CD4-positive, alpha-beta T cell treated with Interleukin-10 for 1 hour (primary cell): ENCODE data around the gene IL18R1.

ENCODE experiments used
- DNase-seq: peaks from one replicate; pipeline ENCODE4 v3.0.0-alpha.2; 2020

The IL18R1 gene

GRCh38 chr2:102436323-102436722 lies 80.7 kb downstream of the IL18R1 start:
- DNase-seq: peak; percentile 28

- DNase-seq: no peak
Observed at GRCh38 chr2:102437122-102437521, 81.5 kb downstream of the IL18R1 start.

GRCh38 chr2:102438111-102438510 lies 82.5 kb downstream of the IL18R1 start:
- DNase-seq: no peak

- no peak for DNase-seq
Observed at GRCh38 chr2:102438578-102438977, 83.0 kb downstream of the IL18R1 start.

DNA sequence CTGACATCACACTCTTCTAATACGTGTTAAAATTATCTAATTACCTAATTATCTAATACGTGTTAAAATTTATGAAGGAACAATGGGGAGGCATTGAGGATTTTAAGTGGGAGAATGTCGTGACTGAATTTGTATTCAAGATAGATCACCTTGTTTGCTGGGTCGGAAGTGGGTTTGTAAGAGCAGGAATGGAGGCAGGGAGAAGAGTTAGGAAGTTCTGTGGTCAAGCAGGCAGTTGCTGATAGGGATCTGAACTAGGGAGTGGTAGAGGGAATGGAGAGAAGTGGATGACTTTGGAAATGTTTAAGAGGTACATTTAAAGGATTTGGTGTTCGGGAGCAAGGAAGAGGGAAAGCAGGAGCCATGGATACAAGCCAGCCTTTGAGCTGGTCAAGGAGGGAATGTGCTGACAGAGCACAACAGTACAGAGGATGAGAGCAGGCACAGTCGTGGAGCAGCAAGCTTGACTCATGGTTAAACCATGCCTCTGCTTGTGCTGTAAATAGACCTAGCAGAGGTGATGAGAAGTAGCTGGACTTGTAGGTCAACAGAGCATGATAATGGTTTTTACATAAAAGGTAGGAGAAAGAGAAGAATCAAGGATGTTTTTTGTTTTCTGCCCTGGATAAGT lies 83.6 kb downstream of the IL18R1 start:
- no peak for DNase-seq

DNA sequence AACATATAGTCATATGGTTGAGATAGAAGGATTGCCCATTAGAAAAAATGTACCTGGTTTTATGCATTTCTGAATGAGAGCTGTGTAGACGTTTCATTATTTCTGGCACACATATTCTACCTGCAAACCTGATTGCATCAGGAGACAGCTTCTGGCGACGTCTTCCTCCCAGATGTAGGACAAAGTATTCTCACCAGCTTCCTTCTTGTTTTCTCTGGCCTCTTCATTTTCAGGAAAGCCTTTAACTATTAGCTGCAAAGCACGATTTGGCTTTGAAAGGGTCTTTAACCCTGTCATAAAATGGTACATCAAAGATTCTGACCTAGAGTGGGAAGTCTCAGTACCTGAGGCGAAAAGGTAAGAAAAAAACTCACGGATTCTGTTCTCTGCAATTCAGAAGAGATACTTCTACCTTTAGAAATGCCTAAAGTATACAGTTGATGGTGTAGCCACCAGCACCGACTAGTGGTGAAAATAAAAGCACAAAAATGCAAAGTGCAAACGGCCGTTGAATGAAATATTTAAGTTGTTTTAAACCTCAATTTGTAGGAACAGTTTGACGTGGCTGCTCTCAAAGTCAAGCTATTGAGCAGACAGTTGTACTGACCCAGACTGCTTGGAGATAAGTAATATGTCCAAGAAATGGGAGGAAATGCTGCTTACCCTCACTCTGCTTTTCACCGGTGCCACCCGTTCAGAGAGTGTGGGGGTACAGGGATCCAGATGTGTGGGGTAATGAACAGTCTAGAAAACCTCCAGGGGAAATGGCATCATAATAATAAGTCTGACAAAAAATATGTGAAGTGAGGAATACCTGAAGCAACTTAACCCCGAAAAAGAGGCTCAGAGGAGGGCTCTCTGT lies 87.6 kb downstream of the IL18R1 start:
- DNase-seq: peak; percentile 70

GRCh38 chr2:102444233-102444632 lies 88.6 kb downstream of the IL18R1 start:
- no peak for DNase-seq

GRCh38 chr2:102446936-102447335 lies 91.3 kb downstream of the IL18R1 start:
- DNase-seq: no peak
